Measurements from ENCODE around the gene LRFN2. TPM values are rescaled to one million over a fixed set of nuclear protein-coding genes. Genes with fewer than 3 reads are reported as not detected.

LRFN2 gene
- total RNA-seq, 1 experiment from 2014 or later = 26.6 TPM

GRCh38 chr6:40469323-40469722, 117.8 kb downstream of the LRFN2 start:
- ChIA-PET POLR2A (ENCODE audit: low non-redundant PET) (no interaction called here), CTCF (no interaction called here)
- DNase-seq (ENCODE audit: low spot score) = no peak
- no peaks in the 10 kb centered on the region for H3K36me3 ChIP-seq (ENCODE audit: insufficient read depth, low read length, poor library complexity, severe bottlenecking)
- no peak overlapping the region for H3K4me3 ChIP-seq (ENCODE audit: low read depth, low read length, poor library complexity, severe bottlenecking)
- TF ChIP-seq CTCF (conservative IDR thresholded peaks at IDR 0.05; ENCODE audit: low read depth, low read length) (no peak), EZH2 (IDR thresholded peaks at IDR 0.05; ENCODE audit: borderline replicate concordance, low read depth, low read length, poor library complexity, severe bottlenecking) (no peak)
- H3K9me3 ChIP-seq (ENCODE audit: low read depth, low read length, poor library complexity, severe bottlenecking) = no peaks in the 10 kb centered on the region
- H3K27ac ChIP-seq (ENCODE audit: low read depth, low read length, poor library complexity, severe bottlenecking) = no peak overlapping the region
- intact Hi-C loops (cut with micrococcal nuclease; ENCODE audit: unreplicated experiment) = no loop called here
- H3K4me1 ChIP-seq (ENCODE audit: insufficient read depth, low read length, poor library complexity, severe bottlenecking) = peaks cover 9% of the 10 kb centered on the region
- no TSS peak for BruUV-seq (replicated peaks)
- no peaks in the 10 kb centered on the region for H3K27me3 ChIP-seq (replicated peaks; ENCODE audit: insufficient read depth, low read depth, low read length, poor library complexity)

- H3K9me3 ChIP-seq (ENCODE audit: low read depth, low read length, poor library complexity, severe bottlenecking) = no peaks in the 10 kb centered on the region
- TF ChIP-seq CTCF (conservative IDR thresholded peaks at IDR 0.05; ENCODE audit: low read depth, low read length) (no peak), EZH2 (IDR thresholded peaks at IDR 0.05; ENCODE audit: borderline replicate concordance, low read depth, low read length, poor library complexity, severe bottlenecking) (no peak)
- H3K4me1 ChIP-seq (ENCODE audit: insufficient read depth, low read length, poor library complexity, severe bottlenecking) = no peaks in the 10 kb centered on the region
- no peak overlapping the region for H3K27ac ChIP-seq (ENCODE audit: low read depth, low read length, poor library complexity, severe bottlenecking)
- H3K4me3 ChIP-seq (ENCODE audit: low read depth, low read length, poor library complexity, severe bottlenecking) = no peak overlapping the region
- ChIA-PET CTCF (no interaction called here), POLR2A (ENCODE audit: low non-redundant PET) (no interaction called here)
- DNase-seq (ENCODE audit: low spot score) = no peak
- no TSS peak for BruUV-seq (replicated peaks)
- H3K27me3 ChIP-seq (replicated peaks; ENCODE audit: insufficient read depth, low read depth, low read length, poor library complexity) = no peaks in the 10 kb centered on the region
- no peaks in the 10 kb centered on the region for H3K36me3 ChIP-seq (ENCODE audit: insufficient read depth, low read length, poor library complexity, severe bottlenecking)
- intact Hi-C loops (cut with micrococcal nuclease; ENCODE audit: unreplicated experiment) = no loop called here
These were observed 120.1 kb downstream of the LRFN2 start for GRCh38 chr6:40466986-40467539.

- POLR2A ChIA-PET (ENCODE audit: low non-redundant PET) = no interaction called here
- no peaks in the 10 kb centered on the region for H3K4me1 ChIP-seq (ENCODE audit: insufficient read depth, low read length, poor library complexity, severe bottlenecking)
- TF ChIP-seq CTCF (conservative IDR thresholded peaks at IDR 0.05; ENCODE audit: low read depth, low read length) (no peak), EZH2 (IDR thresholded peaks at IDR 0.05; ENCODE audit: borderline replicate concordance, low read depth, low read length, poor library complexity, severe bottlenecking) (no peak)
- no peaks in the 10 kb centered on the region for H3K9me3 ChIP-seq (ENCODE audit: low read depth, low read length, poor library complexity, severe bottlenecking)
- no peaks in the 10 kb centered on the region for H3K27me3 ChIP-seq (replicated peaks; ENCODE audit: insufficient read depth, low read depth, low read length, poor library complexity)
- intact Hi-C loops (cut with micrococcal nuclease; ENCODE audit: unreplicated experiment) = no loop called here
- no peak overlapping the region for H3K4me3 ChIP-seq (ENCODE audit: low read depth, low read length, poor library complexity, severe bottlenecking)
- no TSS peak for BruUV-seq (replicated peaks)
- CTCF ChIA-PET = no interaction called here
- no peak overlapping the region for H3K27ac ChIP-seq (ENCODE audit: low read depth, low read length, poor library complexity, severe bottlenecking)
- no peaks in the 10 kb centered on the region for H3K36me3 ChIP-seq (ENCODE audit: insufficient read depth, low read length, poor library complexity, severe bottlenecking)
- no peak for DNase-seq (ENCODE audit: low spot score)
These were observed 125.5 kb downstream of the LRFN2 start for GRCh38 chr6:40461643-40462042.
